IPS-NIHi11 (cell line): ENCODE results near the gene TMEM234.

Experiments
- DNase-seq: peaks from one replicate; pipeline ENCODE4 v3.0.0; 2012; ENCODE audit warnings: mixed read lengths, low spot score

The TMEM234 gene

DNA sequence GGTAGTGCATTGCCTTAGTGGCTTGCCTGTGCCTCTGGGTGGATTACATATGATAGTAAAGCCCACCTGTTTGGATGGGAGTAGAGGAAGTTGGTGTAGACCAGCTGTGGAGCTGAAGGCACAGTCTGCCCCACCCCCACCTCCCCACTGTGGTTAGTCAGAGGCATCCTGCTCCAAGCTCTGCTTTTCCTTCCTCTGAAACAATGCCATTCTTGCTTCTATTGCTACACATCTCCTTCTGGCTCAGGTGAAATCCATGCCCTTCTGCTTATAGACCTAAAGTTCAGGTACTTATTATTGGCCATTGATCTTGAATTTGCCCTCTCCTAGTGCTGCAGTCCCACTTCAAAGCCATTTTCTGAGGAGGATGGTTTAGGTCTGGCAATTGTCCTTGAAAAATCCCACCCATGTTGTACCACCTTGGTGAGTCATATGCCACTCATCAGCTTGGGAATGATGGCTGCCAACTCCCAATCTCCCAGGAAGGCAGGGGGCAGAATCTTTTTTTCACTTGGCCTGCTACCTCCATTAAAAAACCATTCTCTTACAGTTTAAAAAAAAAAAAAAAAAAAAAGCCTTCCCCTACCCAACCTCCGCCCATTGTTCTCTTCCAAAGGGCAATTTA, 49.4 kb downstream of the TMEM234 start:
- DNase-seq: no peak

DNA sequence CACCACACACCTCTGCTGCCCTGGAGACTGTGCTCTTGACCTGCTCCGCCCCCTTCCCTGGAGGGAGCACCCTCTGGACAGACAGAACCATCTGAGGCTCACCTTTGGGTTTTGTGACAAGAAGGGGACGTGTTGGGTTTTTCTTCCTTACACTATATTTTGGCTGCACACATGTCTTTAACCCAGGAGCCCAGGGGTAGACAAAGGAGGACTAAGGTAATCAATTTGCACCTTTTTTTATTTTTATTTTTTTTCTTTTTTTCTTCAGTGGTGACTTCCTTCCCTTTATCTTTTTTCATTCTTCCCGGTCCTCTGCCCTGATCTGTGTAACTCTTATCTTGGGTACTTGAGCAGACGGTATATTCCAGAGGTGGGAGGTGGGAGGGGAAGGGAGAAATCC, 51.2 kb downstream of the TMEM234 start:
- no peak for DNase-seq
